OCI-LY3 (cell line): Measurements from ENCODE around the gene KCNJ12.

Experiments used
- EZH2phosphoT487 ChIP-seq: fragments of 200-600 bp; shearing (Covaris generic); IDR thresholded peaks from 2 replicates; pipeline ENCODE4 v1.6.1; 2018; ENCODE audit warnings: antibody characterized with exemption, mixed run types, low read depth
- TF ChIP-seq, protein P1 (sequence below): fragments of 200-600, 300-600 bp; sonication (generic); IDR thresholded peaks from 2 replicates; pipeline ENCODE4 v1.5.1; 2014; ENCODE audit warnings: antibody characterized with exemption, low read length, low read depth

DNA sequence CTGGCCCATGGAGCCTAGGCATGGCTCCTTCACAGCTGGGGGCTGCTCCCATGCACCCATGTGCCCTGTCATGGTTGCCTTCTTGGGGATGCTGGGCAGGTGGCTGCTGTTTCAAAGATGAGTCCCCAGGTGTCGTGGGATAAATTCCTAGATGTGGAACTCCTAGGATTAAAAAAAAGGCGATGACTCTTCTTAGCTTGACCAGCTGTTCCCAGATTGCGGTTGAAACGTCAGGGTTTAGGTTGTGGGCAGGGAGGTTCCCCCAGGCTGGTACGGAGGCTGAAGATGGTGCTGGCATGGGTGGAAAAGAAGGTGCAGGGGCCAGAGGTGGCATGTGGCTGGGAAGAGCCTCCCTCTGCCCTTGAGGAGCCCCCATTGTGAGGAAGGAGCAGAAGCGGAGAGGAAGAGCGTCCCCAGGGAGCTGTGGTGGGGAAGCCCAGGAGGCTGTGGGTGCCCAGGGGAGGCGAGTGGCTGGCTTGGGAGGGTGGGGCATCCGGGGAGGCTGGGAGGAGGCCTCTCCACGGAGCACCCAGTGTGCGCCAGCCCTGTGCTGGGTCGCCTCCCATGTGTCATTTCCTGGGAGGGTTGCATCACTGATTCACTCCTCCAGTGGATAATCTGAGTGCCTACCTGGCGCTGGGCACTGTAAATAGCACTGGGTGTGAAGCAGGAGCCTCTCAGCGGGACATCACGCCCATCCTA is 7.5 kb upstream of the KCNJ12 start:
- TF ChIP-seq, protein P1, sequence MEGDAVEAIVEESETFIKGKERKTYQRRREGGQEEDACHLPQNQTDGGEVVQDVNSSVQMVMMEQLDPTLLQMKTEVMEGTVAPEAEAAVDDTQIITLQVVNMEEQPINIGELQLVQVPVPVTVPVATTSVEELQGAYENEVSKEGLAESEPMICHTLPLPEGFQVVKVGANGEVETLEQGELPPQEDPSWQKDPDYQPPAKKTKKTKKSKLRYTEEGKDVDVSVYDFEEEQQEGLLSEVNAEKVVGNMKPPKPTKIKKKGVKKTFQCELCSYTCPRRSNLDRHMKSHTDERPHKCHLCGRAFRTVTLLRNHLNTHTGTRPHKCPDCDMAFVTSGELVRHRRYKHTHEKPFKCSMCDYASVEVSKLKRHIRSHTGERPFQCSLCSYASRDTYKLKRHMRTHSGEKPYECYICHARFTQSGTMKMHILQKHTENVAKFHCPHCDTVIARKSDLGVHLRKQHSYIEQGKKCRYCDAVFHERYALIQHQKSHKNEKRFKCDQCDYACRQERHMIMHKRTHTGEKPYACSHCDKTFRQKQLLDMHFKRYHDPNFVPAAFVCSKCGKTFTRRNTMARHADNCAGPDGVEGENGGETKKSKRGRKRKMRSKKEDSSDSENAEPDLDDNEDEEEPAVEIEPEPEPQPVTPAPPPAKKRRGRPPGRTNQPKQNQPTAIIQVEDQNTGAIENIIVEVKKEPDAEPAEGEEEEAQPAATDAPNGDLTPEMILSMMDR, result no peak
- TF ChIP-seq EZH2phosphoT487, result no peak
